GM12801 (cell line): ENCODE data around the gene LZIC.

ENCODE experiments used
- TF ChIP-seq, protein P1 (sequence below): IDR thresholded peaks from one replicate; pipeline ENCODE4 v1.5.1; 2011; ENCODE audit warnings: control low read depth; ENCODE audit not compliant: insufficient read length; ENCODE audit errors: extremely low read depth

The LZIC gene

DNA sequence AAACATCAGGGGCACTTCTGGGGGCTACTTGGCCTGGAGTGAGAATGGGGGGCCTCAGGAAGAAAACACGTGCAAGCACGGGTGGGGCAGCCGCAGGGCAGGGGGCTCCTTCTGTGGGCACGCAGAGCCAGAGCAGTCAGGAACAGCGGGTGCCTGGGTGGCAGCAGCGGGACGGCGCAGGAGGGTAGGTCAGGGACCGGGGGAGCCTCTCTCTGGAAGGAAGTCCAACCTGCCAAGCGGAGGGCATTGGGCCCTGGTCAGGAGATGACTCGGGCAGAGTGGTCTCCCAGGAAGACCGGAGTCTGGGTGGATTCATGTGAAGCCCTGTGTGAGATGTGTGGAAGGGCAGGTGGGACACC lies 60.3 kb downstream of the LZIC start:
- TF ChIP-seq, protein P1, sequence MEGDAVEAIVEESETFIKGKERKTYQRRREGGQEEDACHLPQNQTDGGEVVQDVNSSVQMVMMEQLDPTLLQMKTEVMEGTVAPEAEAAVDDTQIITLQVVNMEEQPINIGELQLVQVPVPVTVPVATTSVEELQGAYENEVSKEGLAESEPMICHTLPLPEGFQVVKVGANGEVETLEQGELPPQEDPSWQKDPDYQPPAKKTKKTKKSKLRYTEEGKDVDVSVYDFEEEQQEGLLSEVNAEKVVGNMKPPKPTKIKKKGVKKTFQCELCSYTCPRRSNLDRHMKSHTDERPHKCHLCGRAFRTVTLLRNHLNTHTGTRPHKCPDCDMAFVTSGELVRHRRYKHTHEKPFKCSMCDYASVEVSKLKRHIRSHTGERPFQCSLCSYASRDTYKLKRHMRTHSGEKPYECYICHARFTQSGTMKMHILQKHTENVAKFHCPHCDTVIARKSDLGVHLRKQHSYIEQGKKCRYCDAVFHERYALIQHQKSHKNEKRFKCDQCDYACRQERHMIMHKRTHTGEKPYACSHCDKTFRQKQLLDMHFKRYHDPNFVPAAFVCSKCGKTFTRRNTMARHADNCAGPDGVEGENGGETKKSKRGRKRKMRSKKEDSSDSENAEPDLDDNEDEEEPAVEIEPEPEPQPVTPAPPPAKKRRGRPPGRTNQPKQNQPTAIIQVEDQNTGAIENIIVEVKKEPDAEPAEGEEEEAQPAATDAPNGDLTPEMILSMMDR: no peak

DNA sequence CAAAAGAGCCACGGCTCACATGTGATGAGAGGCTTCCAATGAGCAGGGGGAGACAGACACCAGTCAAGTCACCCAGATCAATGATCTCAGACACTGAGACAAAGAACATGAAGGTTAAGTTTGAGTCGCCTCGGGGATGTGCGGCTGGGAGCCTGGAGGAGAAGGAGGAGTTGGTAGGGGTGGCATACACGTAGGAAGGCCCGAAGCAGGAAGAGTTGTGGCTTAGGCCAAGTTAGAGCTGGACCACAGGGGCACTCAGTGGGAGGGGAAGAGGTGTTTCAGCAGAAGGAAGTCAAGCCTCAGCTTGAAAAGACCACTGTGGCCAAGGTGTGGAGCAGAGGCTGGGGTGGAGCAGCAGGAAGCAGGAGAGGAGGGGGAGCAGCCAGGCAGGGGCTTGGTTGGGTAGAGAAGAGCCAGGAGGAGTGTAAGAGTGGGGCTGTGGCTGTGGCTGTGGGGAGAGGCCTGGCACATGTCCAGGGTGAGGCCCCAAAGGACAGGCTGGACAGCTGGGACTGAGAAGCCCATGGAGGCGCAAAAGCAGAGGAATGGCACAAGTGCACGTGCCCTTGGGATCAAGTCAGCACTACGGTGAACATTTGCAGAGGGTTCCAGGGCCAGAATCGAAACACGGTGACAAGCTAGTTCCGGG lies 60.8 kb downstream of the LZIC start:
- TF ChIP-seq, protein P1: no peak

DNA sequence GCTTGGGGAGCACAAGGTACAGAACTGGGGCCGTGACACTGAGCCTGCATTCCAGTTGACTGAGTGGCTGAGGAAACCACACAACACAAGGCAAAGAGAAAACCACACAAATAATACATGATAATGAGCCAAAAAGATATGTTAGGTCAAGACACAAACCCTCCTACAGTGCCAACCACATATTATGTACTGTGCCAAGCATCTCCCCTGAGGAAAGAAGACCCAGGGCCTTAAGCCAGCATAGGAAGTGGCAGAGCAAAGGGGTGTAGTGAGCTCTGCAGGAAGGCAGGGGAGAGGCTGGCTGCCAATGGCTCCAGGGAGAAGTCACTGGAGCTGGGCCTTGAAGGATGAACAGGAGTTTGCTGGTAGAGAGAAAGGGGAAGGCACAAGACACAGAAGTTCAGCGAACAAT lies 61.3 kb downstream of the LZIC start:
- TF ChIP-seq, protein P1: no peak
